HG03159 (cell line): ENCODE results near the gene LCN9.

ENCODE experiments used
- ATAC-seq: cut with Tn5 transposase; IDR thresholded peaks from one replicate; pipeline ENCODE4 v1.9.1; 2021; ENCODE audit warnings: mild to moderate bottlenecking, moderate library complexity; ENCODE audit not compliant: unreplicated experiment

LCN9 gene

GRCh38 chr9:135696446-135696845 lies 33.3 kb downstream of the LCN9 start:
- ATAC-seq, result no peak

GRCh38 chr9:135697226-135697625 lies 34.1 kb downstream of the LCN9 start:
- no peak for ATAC-seq

DNA sequence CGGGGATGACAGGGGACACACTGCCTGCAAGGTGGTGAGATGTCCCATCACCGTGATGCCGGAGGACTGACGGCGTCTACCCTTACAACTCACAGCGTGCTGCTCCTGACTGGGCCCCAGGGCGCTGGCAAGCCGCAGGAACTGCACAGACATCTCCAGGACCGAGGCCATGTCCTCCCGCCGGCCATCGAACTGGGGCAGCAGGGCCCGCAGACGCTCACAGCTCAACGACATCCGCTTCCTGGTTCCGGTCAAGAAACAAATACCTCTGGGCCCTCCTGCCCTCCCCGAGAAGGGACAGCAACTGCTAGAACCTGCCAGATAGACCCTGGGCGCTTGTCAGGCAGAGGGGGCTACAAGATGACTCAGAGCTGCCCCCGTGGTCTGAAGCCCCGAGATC lies 35.1 kb downstream of the LCN9 start:
- no peak for ATAC-seq

GRCh38 chr9:135698767-135699166 lies 35.7 kb downstream of the LCN9 start:
- ATAC-seq, result no peak

DNA sequence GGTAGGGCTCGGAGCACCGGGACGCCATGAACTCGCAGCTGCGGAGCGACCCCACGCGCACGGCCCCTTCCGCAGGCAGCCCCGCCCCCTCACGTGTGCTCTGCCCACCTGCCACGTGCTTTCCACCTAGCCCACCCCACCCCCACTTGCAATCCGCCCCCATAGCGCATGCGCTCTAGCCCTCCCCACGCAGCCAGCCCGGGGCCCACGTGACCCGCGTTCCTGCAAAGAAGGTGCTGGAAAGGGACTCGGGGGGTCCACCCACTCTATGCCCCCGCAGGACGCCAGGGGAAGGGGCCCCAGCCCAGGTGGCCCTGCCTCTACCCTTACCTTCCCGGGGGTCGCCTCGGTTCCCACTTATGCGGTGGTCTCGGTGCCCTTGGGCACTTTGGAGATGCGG lies 36.3 kb downstream of the LCN9 start, which contains the start of gene SOHLH1:
Gene SOHLH1 (minus strand): TSS at position 42 of the 400 bp plus-strand sequence. CDS start 14 bp downstream, at position 28.
- ATAC-seq, result no peak

DNA sequence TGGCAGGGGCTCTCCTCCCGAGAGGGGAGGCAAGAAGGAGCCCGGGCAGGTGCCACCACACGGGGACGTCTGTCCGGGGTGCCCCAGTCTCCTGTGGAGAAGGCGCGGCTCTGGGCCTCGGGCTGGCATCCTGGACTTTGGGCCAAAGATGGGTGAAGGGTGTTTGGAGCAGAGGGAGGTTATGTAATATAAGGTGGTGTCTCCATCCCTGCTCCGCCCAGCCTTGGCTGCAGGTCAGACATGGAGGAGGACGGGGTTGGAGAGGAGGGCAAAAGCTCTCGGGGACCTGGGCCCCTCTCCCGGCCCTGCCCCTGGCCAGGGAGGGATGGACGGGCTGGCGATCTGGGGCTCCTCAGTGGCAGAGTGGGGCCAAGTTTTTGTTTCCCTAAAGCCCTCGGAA lies 37.4 kb downstream of the LCN9 start:
- ATAC-seq, result no peak

DNA sequence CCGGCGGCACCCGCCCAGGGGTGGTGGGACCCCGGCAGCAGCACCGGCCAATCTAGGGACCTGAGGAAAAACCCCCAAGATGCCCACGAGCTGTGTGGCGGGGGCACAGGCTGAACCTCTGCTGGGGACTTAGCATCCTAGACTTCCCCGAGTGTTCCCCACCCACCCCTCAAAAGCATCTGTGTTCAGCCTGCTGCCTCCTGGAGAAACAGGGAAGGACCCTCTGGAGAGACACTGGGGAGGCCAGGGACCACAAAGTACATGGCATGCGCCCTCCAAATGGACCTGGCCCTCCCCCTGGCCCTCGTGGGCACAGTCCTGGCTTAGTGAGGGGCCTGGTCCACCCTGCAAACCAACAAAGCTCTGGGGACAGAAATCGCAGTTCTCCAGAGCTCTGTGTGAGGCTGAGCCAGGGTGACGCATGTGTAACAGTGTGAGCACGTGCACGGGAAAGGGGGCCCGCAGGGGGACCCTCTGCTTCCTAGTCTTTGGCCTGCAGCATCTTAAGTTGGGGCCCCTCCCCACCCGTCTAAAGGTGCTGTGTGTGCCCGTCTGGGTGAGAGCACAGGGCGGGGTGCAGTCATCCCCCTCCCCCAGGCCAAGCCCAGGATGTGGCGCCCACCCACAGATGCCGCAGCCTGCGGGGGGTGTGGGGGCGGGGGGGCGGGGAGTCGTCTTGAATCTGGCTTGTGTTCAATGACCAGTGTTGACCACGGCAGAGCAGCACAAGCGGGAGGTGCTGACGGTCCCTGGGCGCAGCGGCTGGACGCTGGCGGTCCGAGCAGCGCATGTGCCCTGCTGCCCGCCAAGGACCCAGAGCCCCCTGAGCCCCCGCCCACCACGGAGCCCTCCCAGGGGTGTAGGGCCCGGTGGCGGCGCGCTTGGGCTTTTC lies 38.2 kb downstream of the LCN9 start:
- ATAC-seq, result no peak

DNA sequence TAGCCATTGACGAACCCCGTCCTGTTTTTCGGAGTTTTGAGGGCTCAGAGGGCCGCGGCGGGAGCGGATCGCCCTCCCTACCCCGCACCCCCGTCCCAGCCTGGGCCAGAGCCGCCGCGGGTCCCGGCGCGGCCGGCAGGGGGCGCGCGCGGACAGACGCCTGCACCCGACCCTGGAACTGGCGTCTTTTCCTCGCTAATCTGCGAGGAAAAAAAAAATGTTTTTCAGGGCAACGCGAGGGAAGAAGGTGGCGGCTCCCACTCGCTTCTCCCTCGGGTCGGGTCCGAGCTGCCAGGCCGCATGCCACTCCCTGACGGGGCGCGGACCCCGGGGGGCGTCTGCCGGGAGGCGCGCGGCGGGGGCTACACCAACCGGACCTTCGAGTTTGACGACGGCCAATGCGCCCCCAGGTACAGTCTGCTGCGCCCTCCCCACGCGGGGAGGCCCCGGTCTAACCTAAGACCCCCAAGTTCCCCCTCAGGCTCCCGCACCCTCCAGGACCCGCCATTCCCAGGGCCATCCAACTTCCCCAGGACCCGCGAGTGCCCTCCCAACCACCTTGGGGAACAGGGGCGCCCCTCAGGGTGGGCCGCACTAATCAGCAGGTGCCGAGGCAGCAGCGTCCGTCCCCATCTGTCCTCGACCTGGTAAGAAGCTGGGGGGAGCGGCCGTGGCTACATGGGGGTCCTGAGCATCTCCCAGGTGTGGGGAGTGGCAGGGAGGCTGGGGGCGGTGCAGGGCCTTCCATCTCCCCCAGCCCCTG lies 39.0 kb downstream of the LCN9 start, which contains the start of gene KCNT1:
Gene KCNT1 (plus strand): TSS at position 227 of the 763 bp plus-strand sequence. CDS start 74 bp downstream, at position 301.
- no peak for ATAC-seq

DNA sequence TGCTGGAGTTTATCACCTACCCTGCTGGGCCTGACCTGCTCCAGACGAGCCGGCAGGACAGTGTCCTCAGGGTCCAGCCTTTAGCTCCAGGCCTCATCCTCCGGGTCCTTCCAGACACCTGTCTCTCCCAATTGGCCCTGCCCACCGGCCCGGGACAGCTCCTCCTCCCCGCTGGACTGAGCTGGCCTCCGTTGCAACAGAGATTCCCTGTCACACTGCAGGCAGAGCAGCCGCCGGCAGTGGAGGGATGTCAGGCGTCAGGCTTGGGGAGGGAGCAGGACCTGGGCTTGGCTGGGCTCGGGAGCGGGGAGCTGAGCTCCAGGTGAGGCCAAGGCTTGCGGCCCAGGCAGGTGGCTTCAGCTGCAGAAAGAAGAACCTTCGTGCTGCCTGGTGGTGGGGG lies 40.6 kb downstream of the LCN9 start:
- ATAC-seq, result no peak

GRCh38 chr9:135704483-135704882 lies 41.4 kb downstream of the LCN9 start:
- ATAC-seq, result no peak

GRCh38 chr9:135705376-135705775 lies 42.3 kb downstream of the LCN9 start:
- ATAC-seq, result no peak

DNA sequence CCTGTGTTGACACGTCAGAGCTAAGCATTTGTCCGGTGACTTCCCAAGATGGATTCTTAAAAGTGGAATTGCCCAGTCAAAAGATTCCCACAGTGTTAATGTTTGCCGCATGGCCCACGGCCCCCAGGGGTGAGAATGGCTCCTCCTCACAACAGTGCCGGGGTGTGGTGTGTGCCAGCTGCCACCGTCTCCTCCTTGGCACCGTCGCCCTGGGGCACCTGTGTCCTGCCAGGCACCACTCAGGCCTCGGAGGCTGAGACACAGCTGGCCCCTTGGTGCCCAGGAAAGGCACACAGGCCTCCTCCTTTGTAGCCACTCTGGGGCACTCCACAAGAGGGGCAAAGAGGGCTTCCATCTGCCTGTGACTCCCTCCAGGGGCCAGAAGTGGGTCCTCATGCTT lies 43.2 kb downstream of the LCN9 start:
- no peak for ATAC-seq

GRCh38 chr9:135707252-135708138 lies 44.4 kb downstream of the LCN9 start:
- ATAC-seq, result no peak

- ATAC-seq, result no peak
These were observed 45.1 kb downstream of the LCN9 start for GRCh38 chr9:135708164-135708563.

DNA sequence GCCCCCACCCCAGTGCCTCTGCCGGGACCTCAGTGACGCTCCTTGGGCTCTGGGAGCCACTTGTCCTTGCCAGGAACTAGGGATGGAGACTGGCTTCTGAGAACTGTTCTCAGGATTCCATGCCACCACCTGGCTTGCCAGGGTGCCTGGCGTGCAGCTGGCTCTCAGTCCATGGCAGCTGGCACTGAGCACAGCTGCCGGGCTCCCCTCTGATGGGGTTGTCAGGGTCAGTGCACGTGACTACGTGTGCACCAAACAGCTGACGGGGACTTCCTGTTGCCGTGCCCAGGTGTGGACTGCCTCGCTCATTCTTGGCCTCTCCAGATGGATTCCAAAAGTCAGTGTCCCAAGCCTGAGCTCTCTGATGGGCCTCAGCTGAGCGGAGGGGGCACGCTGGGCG lies 48.3 kb downstream of the LCN9 start:
- ATAC-seq, result no peak

GRCh38 chr9:135711881-135712280 lies 48.8 kb downstream of the LCN9 start:
- ATAC-seq, result no peak

- no peak for ATAC-seq
These were observed 49.6 kb downstream of the LCN9 start for GRCh38 chr9:135712613-135713295.

DNA sequence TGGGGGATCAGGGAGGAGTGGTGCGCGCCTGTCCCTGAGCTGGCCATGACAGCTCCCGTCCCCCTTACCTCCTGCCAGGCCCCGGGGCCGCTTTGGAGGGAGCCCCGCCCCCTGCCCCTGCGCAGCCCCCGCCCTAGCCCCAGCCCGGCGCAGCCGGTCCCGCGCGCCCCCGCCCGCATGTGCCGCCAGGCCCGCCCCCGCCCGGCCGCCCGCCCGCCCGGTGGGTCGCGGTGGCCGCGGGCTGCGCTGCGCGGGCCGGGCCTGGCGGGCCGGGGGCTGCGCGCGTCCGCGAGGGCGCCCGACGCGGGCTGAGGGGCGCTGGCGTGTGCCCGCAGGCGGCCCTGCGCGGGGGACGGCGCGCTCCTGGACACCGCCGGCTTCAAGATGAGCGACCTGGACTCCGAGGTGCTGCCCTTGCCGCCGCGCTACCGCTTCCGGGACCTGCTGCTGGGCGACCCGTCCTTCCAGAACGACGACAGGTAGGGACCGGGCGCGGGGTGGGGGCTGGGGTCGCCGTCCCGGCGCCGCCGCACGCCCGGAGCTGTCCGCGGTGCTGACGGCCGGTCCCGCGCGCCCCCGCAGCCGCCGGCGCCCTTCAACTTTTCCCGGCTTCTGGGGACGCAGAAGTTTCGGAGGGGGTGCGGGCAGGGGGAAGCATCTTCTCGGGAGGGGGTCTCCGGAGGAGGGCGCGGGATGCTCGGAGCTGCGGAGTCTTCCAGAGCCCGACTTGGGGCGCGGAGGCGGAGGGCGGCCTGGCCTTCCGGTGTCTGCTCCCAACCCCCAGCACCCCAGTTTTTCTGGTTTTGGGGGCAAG lies 51.3 kb downstream of the LCN9 start:
- ATAC-seq, result no peak

GRCh38 chr9:135715056-135715595 lies 52.0 kb downstream of the LCN9 start:
- no peak for ATAC-seq
